ENCODE measurements around the gene TIMP1. TPM values are rescaled to one million over a fixed set of nuclear protein-coding genes. Genes with fewer than 3 reads are reported as not detected.
A peak's percentile ranks its signal among the peaks of the same experiment; 100 is the strongest.

Gene TIMP1
- total RNA-seq, 1 donor from 2014 or later, result 309 TPM

- Histone ChIP-seq H3K4me3 (no peak overlapping the region), H3K27me3 (no peaks in the 10 kb centered on the region), H3K9me3 (no peaks in the 10 kb centered on the region), H3K27ac (no peak overlapping the region), H3K4me1 (no peaks in the 10 kb centered on the region), H3K36me3 (no peaks in the 10 kb centered on the region)
- DNase-seq (ENCODE audit: extremely low spot score in 2 of 2), result peak in 1 of 2 donors; percentile 19
- TF ChIP-seq CTCF (IDR thresholded peaks at IDR 0.05) (no peak), POLR2A (IDR thresholded peaks at IDR 0.05) (no peak), POLR2AphosphoS5 (IDR thresholded peaks at IDR 0.05; ENCODE audit: insufficient read depth in 1 of 2, low read depth in 1 of 2) (no peak)
- intact Hi-C loops (cut with DNase I), result no loop called here
Observed at GRCh38 chrX:47612418-47612817, 30.2 kb downstream of the TIMP1 start.

GRCh38 chrX:47613082-47613481 is 30.8 kb downstream of the TIMP1 start:
- intact Hi-C loops (cut with DNase I), result no loop called here
- TF ChIP-seq CTCF (IDR thresholded peaks at IDR 0.05) (no peak), POLR2AphosphoS5 (IDR thresholded peaks at IDR 0.05; ENCODE audit: insufficient read depth in 1 of 2, low read depth in 1 of 2) (no peak), POLR2A (IDR thresholded peaks at IDR 0.05) (no peak)
- DNase-seq (ENCODE audit: extremely low spot score in 2 of 2), result peak in 1 of 2 donors; percentile 49

GRCh38 chrX:47614618-47615017 is 32.4 kb downstream of the TIMP1 start:
- Histone ChIP-seq H3K4me1 (peaks cover 4% of the 10 kb centered on the region), H3K9me3 (no peaks in the 10 kb centered on the region), H3K27me3 (no peaks in the 10 kb centered on the region), H3K36me3 (no peaks in the 10 kb centered on the region), H3K27ac (no peak overlapping the region), H3K4me3 (no peak overlapping the region)
- no peak for TF ChIP-seq POLR2AphosphoS5 (IDR thresholded peaks at IDR 0.05; ENCODE audit: insufficient read depth in 1 of 2, low read depth in 1 of 2)
- no peak for TF ChIP-seq CTCF (IDR thresholded peaks at IDR 0.05)
- no peak for TF ChIP-seq POLR2A (IDR thresholded peaks at IDR 0.05)
- peak in 1 of 2 donors; percentile 61 for DNase-seq (ENCODE audit: extremely low spot score in 2 of 2)
- intact Hi-C loops (cut with DNase I), result no loop called here

More at GRCh38 chrX:47613082-47613481, 30.8 kb downstream of the TIMP1 start:
- no peaks in the 10 kb centered on the region for H3K27me3 ChIP-seq
- H3K27ac ChIP-seq, result no peak overlapping the region
- H3K4me1 ChIP-seq, result no peaks in the 10 kb centered on the region
- no peak overlapping the region for H3K4me3 ChIP-seq
- no peaks in the 10 kb centered on the region for H3K36me3 ChIP-seq
- H3K9me3 ChIP-seq, result no peaks in the 10 kb centered on the region

- TF ChIP-seq POLR2A (IDR thresholded peaks at IDR 0.05), result no peak
- no peak for TF ChIP-seq POLR2AphosphoS5 (IDR thresholded peaks at IDR 0.05; ENCODE audit: insufficient read depth in 1 of 2, low read depth in 1 of 2)
- TF ChIP-seq CTCF (IDR thresholded peaks at IDR 0.05), result no peak
- H3K4me3 ChIP-seq, result peak overlapping the region in 1 of 2 donors; percentile 32
- H3K4me1 ChIP-seq, result peaks cover 4% of the 10 kb centered on the region
- intact Hi-C loops (cut with DNase I), result no loop called here
- DNase-seq (ENCODE audit: extremely low spot score in 2 of 2), result peak; percentile 25 to 76
- H3K27me3 ChIP-seq, result no peaks in the 10 kb centered on the region
- H3K36me3 ChIP-seq, result no peaks in the 10 kb centered on the region
- no peak overlapping the region for H3K27ac ChIP-seq
- no peaks in the 10 kb centered on the region for H3K9me3 ChIP-seq
Observed at GRCh38 chrX:47618923-47619485, 36.8 kb downstream of the TIMP1 start.

- peaks cover 4% of the 10 kb centered on the region for H3K4me1 ChIP-seq
- DNase-seq (ENCODE audit: extremely low spot score in 2 of 2), result peak; percentile 70 to 87
- no peaks in the 10 kb centered on the region for H3K27me3 ChIP-seq
- intact Hi-C loops (cut with DNase I), result no loop called here
- no peaks in the 10 kb centered on the region for H3K9me3 ChIP-seq
- peak within 1 kb of the TSS; percentile 13 to 32 for H3K4me3 ChIP-seq
- no peak within 1 kb of the TSS for H3K27ac ChIP-seq
- TF ChIP-seq POLR2AphosphoS5 (IDR thresholded peaks at IDR 0.05; ENCODE audit: insufficient read depth in 1 of 2, low read depth in 1 of 2), result no peak
- TF ChIP-seq CTCF (IDR thresholded peaks at IDR 0.05), result no peak
- TF ChIP-seq POLR2A (IDR thresholded peaks at IDR 0.05), result no peak
- H3K36me3 ChIP-seq, result no peaks in the 10 kb centered on the region
Observed at GRCh38 chrX:47619486-47620302, 37.5 kb downstream of the TIMP1 start, which contains the start of gene SYN1. SYN1 (minus strand) TSS chrX:47619857; CDS start chrX:47619728, 129 bp downstream.

Data from vagina (tissue), 2 donors.